NCI-H446 treated with DMSO at 0.1 percent for 48 hours (cell line): ENCODE results near the gene MAN1A1.
"Not testable (repeated sequence)": the region's sequence is repeated elsewhere in the genome, so short reads cannot be mapped to it uniquely, and the experiment has no call there.

Experiments
- DNase-seq: peaks from one replicate; lab custom pipeline; 2025; lab: John Stamatoyannopoulos, UW

MAN1A1 gene

GRCh38 chr6:119349361-119350201 lies at the start of gene MAN1A1:
MAN1A1 (minus strand) TSS chr6:119349761; CDS start chr6:119349065, 696 bp downstream.
- peak; percentile 49 for DNase-seq

DNA sequence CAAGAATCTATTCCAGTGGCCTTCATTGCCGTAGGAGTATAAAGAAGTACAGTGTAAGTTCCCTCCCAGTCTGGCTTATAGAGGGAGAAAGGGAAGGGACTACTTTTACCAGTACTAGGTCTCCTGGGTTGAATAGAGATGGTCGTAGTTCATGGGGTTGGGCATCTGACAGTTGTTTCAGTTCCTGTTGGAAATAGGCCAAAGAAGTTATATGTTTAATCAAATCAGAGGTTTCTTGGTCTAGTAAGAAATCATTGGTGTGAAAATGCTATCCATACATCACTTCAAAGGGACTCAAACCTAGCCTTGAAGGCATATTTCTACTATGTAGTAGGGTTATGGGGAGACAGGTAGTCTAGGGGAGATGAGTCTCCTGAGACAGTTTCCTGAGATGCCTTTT lies 45.6 kb upstream of the MAN1A1 start:
- no peak for DNase-seq

DNA sequence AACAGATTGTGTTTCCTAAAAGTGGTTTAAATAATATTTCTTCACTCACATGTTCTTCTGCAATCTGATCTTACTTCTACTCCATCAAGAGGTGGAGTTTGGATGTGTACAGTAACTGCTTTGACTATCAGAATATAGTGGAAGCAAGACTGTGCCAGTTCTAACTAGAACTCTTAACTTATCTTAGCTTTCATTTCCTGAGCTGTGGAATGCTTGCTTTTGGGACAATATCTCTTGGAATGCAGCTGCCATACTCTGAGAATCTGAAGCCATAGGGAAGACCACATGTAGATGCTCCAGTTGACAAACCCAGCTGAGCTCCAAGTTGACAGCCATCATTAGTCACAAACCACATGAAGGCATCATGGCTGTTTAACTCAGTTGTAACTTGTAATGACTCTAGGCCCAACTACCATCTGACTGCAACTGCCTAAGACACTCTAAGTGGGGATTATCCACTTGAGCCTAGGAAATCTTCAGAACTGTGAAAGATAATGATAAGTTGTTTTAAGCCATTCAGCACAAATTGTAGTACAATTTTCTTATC lies 40.8 kb upstream of the MAN1A1 start:
- no peak for DNase-seq

DNA sequence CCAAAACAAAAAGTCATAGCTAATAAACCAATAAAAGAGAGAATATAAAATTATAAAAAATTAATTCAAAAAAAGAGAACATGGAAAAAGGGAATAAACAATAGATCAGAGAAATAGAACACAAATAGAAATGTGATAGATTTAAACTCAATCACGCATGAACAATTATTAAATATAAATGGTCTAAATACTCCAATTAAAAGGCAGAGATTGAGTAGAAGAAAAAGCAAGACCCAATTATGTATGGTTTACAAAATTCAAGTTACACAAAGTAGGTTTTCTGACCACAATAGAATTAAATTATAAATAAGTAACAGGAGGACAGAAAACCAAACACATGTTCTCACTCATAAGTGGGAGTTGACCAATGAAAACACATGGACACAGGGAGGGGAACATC lies 36.4 kb upstream of the MAN1A1 start:
- DNase-seq: no peak

DNA sequence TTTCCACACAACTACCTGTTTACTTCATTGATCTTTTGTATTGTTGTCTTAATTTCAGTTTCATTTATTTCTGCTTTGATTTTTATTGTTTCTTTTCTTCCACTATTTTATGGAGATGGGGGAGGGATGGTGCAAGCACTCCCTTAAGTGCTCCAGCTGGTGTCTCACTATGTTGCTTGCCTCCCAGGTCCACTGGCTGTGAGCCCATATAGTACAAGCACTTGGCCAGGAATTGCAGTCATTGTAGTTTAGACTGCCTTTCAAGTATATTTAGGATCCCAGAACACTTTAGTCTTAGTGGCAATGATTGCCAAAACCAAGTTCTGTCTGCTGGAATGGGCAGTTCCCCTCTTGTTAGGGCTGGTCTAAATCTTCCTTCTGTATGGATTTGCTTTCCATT lies 34.9 kb upstream of the MAN1A1 start:
- DNase-seq: peak; percentile 55

DNA sequence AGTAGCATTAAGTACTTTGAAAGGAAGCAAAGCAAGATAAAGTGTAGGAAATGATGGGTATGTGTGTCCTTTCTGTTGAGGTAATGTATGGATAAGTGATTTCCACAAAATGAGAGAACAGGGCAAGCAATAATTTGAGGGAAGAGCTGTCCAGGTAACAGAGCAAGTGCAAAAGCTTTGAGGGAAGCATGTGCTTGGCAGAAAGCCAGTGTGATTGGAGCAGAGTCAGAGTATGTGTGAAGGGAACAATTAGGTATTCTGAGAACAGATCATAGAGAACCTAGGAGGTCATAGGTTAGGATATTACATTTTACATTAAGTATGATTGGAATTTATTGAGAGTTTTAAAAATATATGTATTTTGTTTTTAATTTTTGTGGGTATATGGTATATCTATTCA lies 30.2 kb upstream of the MAN1A1 start:
- no peak for DNase-seq

- not testable (repeated sequence) for DNase-seq
These were observed 27.5 kb upstream of the MAN1A1 start for GRCh38 chr6:119377043-119377442.

- no peak for DNase-seq
These were observed 20.5 kb upstream of the MAN1A1 start for GRCh38 chr6:119370080-119370479.

GRCh38 chr6:119368921-119369320 lies 19.4 kb upstream of the MAN1A1 start:
- DNase-seq: no peak

GRCh38 chr6:119361209-119361608 lies 11.6 kb upstream of the MAN1A1 start:
- no peak for DNase-seq

- no peak for DNase-seq
These were observed 10.8 kb upstream of the MAN1A1 start for GRCh38 chr6:119360262-119360915.

GRCh38 chr6:119355890-119356289 lies 6.3 kb upstream of the MAN1A1 start:
- no peak for DNase-seq

DNA sequence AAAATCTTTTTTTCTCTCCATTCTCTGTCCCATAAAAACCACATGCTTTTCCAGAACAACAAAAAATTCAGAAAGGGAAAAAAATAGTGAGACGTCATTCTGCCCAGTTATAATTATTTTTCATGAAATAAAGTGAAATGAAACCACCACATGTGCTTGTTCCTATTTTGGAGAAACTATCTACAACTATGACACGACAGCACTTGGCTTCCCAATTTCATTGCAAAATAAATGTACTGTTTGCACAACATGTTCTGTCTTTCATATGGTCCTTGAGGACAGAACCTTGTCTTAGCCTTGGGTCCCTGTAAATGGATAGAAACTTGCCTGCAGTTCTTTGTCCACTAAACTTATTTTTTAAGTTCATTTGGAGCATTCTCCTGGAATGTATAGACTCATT lies 5.6 kb upstream of the MAN1A1 start:
- DNase-seq: no peak

DNA sequence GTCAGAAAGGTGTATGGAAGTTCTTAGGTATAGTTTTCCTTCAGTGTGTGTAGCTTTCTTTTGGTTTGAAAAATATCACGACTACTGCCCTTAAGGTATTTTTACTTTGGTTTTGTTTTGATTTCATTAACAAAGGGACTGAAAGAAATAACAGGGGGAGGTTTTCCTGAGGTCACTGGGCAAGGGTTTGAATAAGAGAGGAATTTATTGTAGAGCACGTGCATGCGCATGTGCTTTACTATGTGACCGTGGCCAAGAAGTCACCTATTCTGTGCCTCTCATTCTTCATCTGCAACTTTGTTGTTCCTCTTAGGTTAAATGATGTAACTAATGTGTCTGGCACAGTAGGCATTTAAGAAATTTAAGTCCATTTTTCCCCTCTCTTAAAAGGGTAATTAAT lies 4.1 kb upstream of the MAN1A1 start:
- no peak for DNase-seq

DNA sequence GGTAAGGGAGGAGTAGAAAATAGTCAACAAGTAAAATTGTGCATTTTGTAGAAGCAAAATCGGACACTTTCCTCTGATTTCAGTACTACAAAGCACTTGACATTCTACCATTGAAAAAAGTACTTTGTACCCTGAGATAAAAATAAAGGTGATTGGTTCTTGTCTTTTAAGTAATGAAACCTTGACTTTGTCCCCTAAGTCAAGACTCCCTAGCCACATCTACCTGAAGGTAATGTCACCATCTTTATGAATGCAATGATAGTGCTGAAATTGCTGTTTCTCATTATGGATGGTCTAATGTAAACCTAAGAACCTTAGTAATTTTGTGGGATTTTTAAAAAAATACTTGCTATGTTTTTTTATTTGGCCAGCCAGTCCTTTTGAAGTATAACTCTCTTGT lies 2.4 kb upstream of the MAN1A1 start:
- no peak for DNase-seq

DNA sequence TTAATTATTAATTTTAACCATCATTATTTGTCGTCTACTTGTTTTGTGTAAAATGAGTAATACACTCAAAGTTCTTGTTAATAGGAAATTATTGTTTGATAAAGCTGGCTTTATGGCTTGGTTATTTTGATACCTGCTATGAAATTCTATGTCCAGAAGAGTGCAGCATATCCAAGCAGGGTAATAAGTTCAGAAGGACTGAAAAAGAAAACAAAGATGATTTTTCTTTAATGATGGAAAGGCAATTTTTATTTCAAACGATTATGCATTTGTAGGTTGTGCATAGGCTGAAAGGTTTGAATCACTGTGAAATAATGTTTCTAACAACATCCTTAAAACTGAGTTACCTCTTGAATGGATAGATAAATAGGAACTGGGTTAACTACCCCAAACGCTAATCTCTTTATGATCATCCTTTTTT lies 1.4 kb upstream of the MAN1A1 start:
- no peak for DNase-seq

GRCh38 chr6:119350202-119350951 lies 816 bp upstream of the MAN1A1 start:
- no peak for DNase-seq

DNA sequence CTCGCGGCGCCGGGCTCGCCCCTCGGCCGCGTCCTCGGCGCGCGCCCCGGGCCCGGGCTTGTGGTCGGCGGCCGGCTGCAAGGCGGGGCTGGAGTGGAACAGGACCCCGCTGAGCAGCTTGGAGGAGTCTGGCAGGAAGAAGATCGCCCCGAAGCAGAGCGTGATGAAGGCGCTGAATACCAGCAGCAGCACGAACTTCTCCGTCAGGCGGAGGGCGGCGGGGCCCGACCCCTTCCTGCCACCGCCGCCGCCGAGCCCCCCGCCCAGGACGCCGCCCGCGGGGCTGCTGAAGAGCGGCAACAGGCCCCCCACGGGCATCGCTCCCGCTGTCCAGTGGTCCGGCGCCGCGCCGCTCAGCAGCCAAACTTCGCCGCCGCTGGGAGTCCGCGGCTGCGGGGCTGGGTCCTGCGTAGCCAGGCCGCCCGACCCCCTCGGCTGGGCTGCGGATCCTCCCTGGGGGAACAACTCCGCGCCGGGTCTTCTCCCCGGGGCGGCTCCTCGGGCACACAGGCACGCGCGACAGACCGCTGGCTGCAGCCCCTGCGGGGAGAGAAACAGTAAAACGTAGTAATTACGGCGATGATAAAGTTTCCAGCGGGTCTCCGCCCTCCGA lies 707 bp downstream of the MAN1A1 start:
- no peak for DNase-seq

- no peak for DNase-seq
These were observed 1.3 kb downstream of the MAN1A1 start for GRCh38 chr6:119348096-119348747.

DNA sequence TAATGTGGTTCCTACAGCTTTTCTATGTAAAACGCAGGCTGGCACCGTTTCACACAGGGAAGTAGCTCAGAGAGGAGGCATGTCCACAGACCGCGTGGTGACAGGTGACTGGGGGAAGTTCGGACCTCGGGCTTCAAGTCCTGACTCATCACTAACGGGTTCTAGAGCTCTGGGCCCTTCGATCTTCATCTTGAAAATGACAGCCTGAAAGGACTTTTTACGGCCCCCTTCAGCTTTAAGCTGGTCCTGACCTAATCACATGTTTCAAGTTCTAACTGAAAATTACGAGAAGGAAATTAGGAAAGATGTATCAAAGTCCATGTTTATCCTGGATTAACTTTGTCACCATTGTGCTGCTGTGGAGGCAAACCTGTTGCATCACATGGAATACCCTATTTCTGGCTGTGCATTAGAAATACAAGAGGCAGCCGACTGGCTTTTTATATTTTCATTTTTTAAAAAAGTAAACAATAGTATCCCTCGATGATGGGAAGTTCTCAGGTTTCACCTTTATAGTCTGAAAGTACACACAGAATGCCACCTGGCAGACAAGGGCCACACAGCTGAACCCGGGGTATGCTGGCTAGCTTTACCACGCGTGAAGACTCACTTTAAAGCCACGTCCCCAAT lies 2.0 kb downstream of the MAN1A1 start:
- no peak for DNase-seq

DNA sequence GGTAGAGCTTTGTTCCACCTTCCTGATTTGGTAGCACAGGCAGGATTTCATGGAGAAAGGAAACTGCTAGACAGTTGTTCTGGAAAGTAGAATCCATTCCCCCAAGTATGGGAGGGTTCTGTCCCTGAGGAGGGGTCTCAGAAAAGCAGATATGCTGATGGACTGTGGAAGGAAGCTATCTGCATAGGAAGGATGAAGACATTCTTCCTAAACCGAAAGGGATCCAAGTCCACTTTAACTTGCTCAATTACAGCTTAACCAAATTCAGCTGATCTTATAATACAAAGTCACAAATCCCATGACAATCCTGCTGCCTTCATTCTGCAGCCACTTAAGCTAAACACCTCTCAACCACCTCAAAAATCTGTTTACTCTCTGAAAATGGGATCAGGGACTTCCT lies 2.6 kb downstream of the MAN1A1 start:
- no peak for DNase-seq
